ENCODE data around the gene FXYD6. TPM values are rescaled to one million over a fixed set of nuclear protein-coding genes. Genes with fewer than 3 reads are reported as not detected.

The FXYD6 gene
- total and polyA plus RNA-seq, 2 of the 8 experiments (the other 6 are each of a cell fraction or from before 2014, with no cell fraction given), result 44.6 to 117 TPM

GRCh38 chr11:117888139-117888566 is 11.7 kb upstream of the FXYD6 start:
- CTCF ChIA-PET (ENCODE audit: partially characterized antibody), result interaction anchor here (1.2 kb wide), 1 partner anchor 16 kb away, joined by 3 read pairs; no protein-coding TSS in a partner anchor
- POLR2A ChIA-PET (ENCODE audit: partially characterized antibody), result no interaction called here
- TF ChIP-seq RFX5 (IDR thresholded peaks at IDR 0.05; ENCODE audit: borderline replicate concordance, low read depth, low read length) (no peak), RBBP5 (IDR thresholded peaks at IDR 0.05; ENCODE audit: borderline replicate concordance, low read depth, low read length) (no peak), CREB1 (IDR thresholded peaks at IDR 0.05) (no peak), SRF (IDR thresholded peaks at IDR 0.05; ENCODE audit: low read depth, low read length) (no peak), SP4 (IDR thresholded peaks at IDR 0.05; ENCODE audit: low read length) (no peak), JUND (IDR thresholded peaks at IDR 0.05; ENCODE audit: low read length) (no peak), PHF8 (conservative IDR thresholded peaks at IDR 0.05; ENCODE audit: low read depth, low read length) (no peak), GTF2F1 (IDR thresholded peaks at IDR 0.05; ENCODE audit: borderline replicate concordance, low read depth, low read length) (no peak)
- Histone ChIP-seq H2BK5ac (ENCODE audit: low read depth, low read length) (no peak overlapping the region), H2BK12ac (ENCODE audit: low read depth, low read length) (no peak overlapping the region), H2AFZ (ENCODE audit: low read length) (0 out of 2 replicates have a peak overlapping the region, but pooled peaks have one; percentile 16), H3K79me1 (ENCODE audit: low read depth, low read length) (no peaks in the 10 kb centered on the region), H3K27ac (ENCODE audit: low read depth, low read length) (no peak overlapping the region), H3K23me2 (ENCODE audit: low read depth, low read length) (no peaks in the 10 kb centered on the region; the same call in 1 of the 2 replicates), H3K18ac (ENCODE audit: extremely low read depth, low read length) (no peak overlapping the region), H3K79me2 (ENCODE audit: control insufficient read depth in 1 of 2, insufficient read depth in 2 of 2, low read length in 2 of 2) (no peaks in the 10 kb centered on the region), H3K14ac (ENCODE audit: insufficient read length) (no peak overlapping the region), H4K5ac (ENCODE audit: insufficient read length, low read depth, low read length) (no peak overlapping the region), H2BK15ac (ENCODE audit: low read length) (no peak overlapping the region), H3K27me3 (replicated peaks in 1 of 4; ENCODE audit: control insufficient read depth in 3 of 4, extremely low read depth in 1 of 4, insufficient read depth in 3 of 4, low read length in 3 of 4) (no peaks in the 10 kb centered on the region; a peak in 1 of 7 replicates), H3K9me3 (ENCODE audit: insufficient read depth in 2 of 2, low read depth in 1 of 2, low read length in 1 of 2) (no peaks in the 10 kb centered on the region), H3K23ac (ENCODE audit: insufficient read length) (no peak overlapping the region), H2BK120ac (replicated peaks; ENCODE audit: low read depth, low read length) (no peak overlapping the region), H3K9ac (replicated peaks in 1 of 4; ENCODE audit: extremely low read depth in 1 of 4, low read depth in 3 of 4, low read length in 3 of 4) (no peak overlapping the region), H3K4me3 (ENCODE audit: extremely low read depth in 1 of 4, insufficient read depth in 2 of 4, low read depth in 3 of 4, low read length in 4 of 4) (no peak overlapping the region), H2AK5ac (ENCODE audit: low read depth, low read length) (no peak overlapping the region), H3K4me1 (replicated peaks in 1 of 4; ENCODE audit: control insufficient read depth in 3 of 4, insufficient read depth in 4 of 4, low read length in 3 of 4) (peaks cover 0 to 10% (median 0%) of the 10 kb centered on the region in 4 experiments; a peak in 2 of 7 replicates), H3K36me3 (ENCODE audit: control insufficient read depth in 2 of 4, insufficient read depth in 4 of 4, low read length in 3 of 4) (no peaks in the 10 kb centered on the region), H3K56ac (replicated peaks; ENCODE audit: insufficient read length, low read depth, low read length) (no peak overlapping the region), H3K4ac (replicated peaks; ENCODE audit: insufficient read length, low read depth, low read length) (no peak overlapping the region), H4K8ac (ENCODE audit: extremely low read depth, insufficient read depth, low read length) (no peak overlapping the region), H4K91ac (replicated peaks; ENCODE audit: insufficient read length, low read length) (no peak overlapping the region), H4K20me1 (replicated peaks in 1 of 2; ENCODE audit: control insufficient read depth in 1 of 2, insufficient read depth in 2 of 2, low read length in 2 of 2) (no peaks in the 10 kb centered on the region), H2BK20ac (ENCODE audit: low read length) (no peak overlapping the region), H3K4me2 (ENCODE audit: insufficient read depth in 1 of 2, low read depth in 2 of 2, low read length in 2 of 2) (no peak overlapping the region)
- FAIRE-seq (no peak), DNase-seq (ENCODE audit: low read depth in 1 of 2, low spot score in 2 of 2) (no peak)
- 89% methylated on average over 8 of the region's 8 CpGs; no CpG with 5 or more reads in 1 of the 2 experiments for WGBS, 2 experiments (ENCODE audit: extremely low coverage in 1 of 2, insufficient coverage in 1 of 2, insufficient read length in 1 of 2, insufficient replicate concordance in 2 of 2, low coverage in 1 of 2, low lambda C conversion rate in 2 of 2, missing lambda C conversion rate in 1 of 2)
